ENCODE results near the gene GPR75. TPM values are rescaled to one million over a fixed set of nuclear protein-coding genes. Genes with fewer than 3 reads are reported as not detected.

GPR75 gene
- total RNA-seq, 1 experiment from 2014 or later = 5.3 TPM

GRCh38 chr2:53867169-53867568 lies 7.4 kb upstream of the GPR75 start:
- H3K27me3 ChIP-seq (ENCODE audit: insufficient read depth, low read length) = no peaks in the 10 kb centered on the region; the same call in 1 of the 2 replicates
- no peak for DNase-seq
- H2BK5ac ChIP-seq (ENCODE audit: insufficient read length, low read length) = no peak overlapping the region
- H4K5ac ChIP-seq (ENCODE audit: insufficient read length, low read depth, low read length) = no peak overlapping the region
- H3K79me1 ChIP-seq (ENCODE audit: insufficient read depth, low read depth, low read length, poor library complexity, severe bottlenecking) = no peaks in the 10 kb centered on the region
- Mint-ChIP-seq H3K27ac (no peak overlapping the region), H3K36me3 (ENCODE audit: insufficient read depth in 1 of 3, low read depth in 3 of 3) (peaks cover 22 to 44% (median 36%) of the 10 kb centered on the region in 3 experiments; a peak in 6 of 7 replicates), H3K4me1 (no peaks in the 10 kb centered on the region), H3K4me3 (no peak overlapping the region), H3K9me3 (no peaks in the 10 kb centered on the region), H3K27me3 (ENCODE audit: low read depth) (no peaks in the 10 kb centered on the region)
- H2BK20ac ChIP-seq (ENCODE audit: low read depth, low read length, poor library complexity, severe bottlenecking) = no peak overlapping the region
- H2BK12ac ChIP-seq (ENCODE audit: insufficient read length, low read depth, low read length) = no peak overlapping the region
- H2BK15ac ChIP-seq (ENCODE audit: low read depth, low read length) = no peak overlapping the region
- no peak overlapping the region for H3K9ac ChIP-seq (ENCODE audit: extremely low read depth, insufficient read length, low read length)
- no peaks in the 10 kb centered on the region for H3K79me2 ChIP-seq (ENCODE audit: insufficient read depth, low read length)
- H3T11ph ChIP-seq (ENCODE audit: low read length) = no peak overlapping the region
- H3K4ac ChIP-seq (ENCODE audit: low read depth, low read length) = no peak overlapping the region
- no peak overlapping the region for H3K14ac ChIP-seq (ENCODE audit: insufficient read depth, low read length)
- H3K9me3 ChIP-seq (ENCODE audit: control insufficient read depth, low read depth, low read length) = no peaks in the 10 kb centered on the region
- H3K27ac ChIP-seq (ENCODE audit: insufficient read length, low read depth, low read length) = no peak overlapping the region
- no peaks in the 10 kb centered on the region for H4K20me1 ChIP-seq (ENCODE audit: control insufficient read depth, insufficient read depth, insufficient read length)
- no peak overlapping the region for H3K23ac ChIP-seq (ENCODE audit: insufficient read length, low read depth, low read length)
- H4K91ac ChIP-seq (ENCODE audit: insufficient read length, low read depth, low read length) = no peak overlapping the region
- WGBS (ENCODE audit: extremely low coverage, insufficient read length, low lambda C conversion rate) = no CpG with 5 or more reads among the region's 5 CpGs
- H2AFZ ChIP-seq (ENCODE audit: low read length) = no peak overlapping the region
- H3K4me2 ChIP-seq (ENCODE audit: insufficient read depth, insufficient read length, low read length) = no peak overlapping the region
- no peak overlapping the region for H4K8ac ChIP-seq (replicated peaks; ENCODE audit: insufficient read length, low read depth, low read length)
- no peaks in the 10 kb centered on the region for H3K23me2 ChIP-seq (ENCODE audit: insufficient read length, low read depth, low read length, poor library complexity, severe bottlenecking)
- no peak overlapping the region for H3K18ac ChIP-seq (ENCODE audit: insufficient read length, low read depth, low read length)
- H2BK120ac ChIP-seq (ENCODE audit: low read depth, low read length, poor library complexity, severe bottlenecking) = no peak overlapping the region
- TF ChIP-seq CTCF (conservative IDR thresholded peaks at IDR 0.05) = no peak
- H3K56ac ChIP-seq (ENCODE audit: insufficient read length, low read depth, low read length) = no peak overlapping the region
- H2AK5ac ChIP-seq (ENCODE audit: insufficient read length, low read length) = no peak overlapping the region
- no peaks in the 10 kb centered on the region for H3K4me1 ChIP-seq (ENCODE audit: insufficient read depth, low read length)
